Sigmoid colon (tissue), 7 donors: ENCODE data around the gene TEN1. TPM values are rescaled to one million over a fixed set of nuclear protein-coding genes. Genes with fewer than 3 reads are reported as not detected.

ENCODE experiments used
- DNase-seq: peaks from one replicate; pipeline ENCODE4 v3.0.0-alpha.2; 2019
- H3K27ac ChIP-seq, 4 donors: fragments of 200-600 bp; sonication (generic); one replicate each; pipeline ENCODE4 v1.5.1; 2016 to 2019; ENCODE audit warnings: mild to moderate bottlenecking in 1 of 4
- H3K27me3 ChIP-seq, 3 donors: fragments of 200-600 bp; sonication (generic); one replicate each; pipeline ENCODE4 v1.5.1; 2019; ENCODE audit warnings: mild to moderate bottlenecking in 1 of 3
- H3K36me3 ChIP-seq, 4 donors: fragments of 200-600 bp; sonication (generic); one replicate each; pipeline ENCODE4 v1.5.1; 2016 to 2019
- H3K4me1 ChIP-seq, 4 donors: fragments of 200-600 bp; sonication (generic); one replicate each; pipeline ENCODE4 v1.5.1; 2017 to 2019
- H3K4me3 ChIP-seq, 4 donors: fragments of 200-600 bp; sonication (generic); one replicate each; pipeline ENCODE4 v1.5.1; 2017 to 2019; ENCODE audit warnings: mild to moderate bottlenecking in 2 of 4, moderate library complexity in 1 of 4
- H3K9me3 ChIP-seq, 4 donors: fragments of 200-600 bp in 3 of 4; sonication (generic) in 3 of 4; one replicate each; pipeline versions ENCODE4 v1.5.1 to v1.6.1; 2013 to 2019
- CTCF ChIP-seq, 4 experiments: fragments of 450-650 bp in 3 of 4; fragments of 200-600 bp in 1 of 4; IDR thresholded peaks; one replicate each; pipeline ENCODE4 v1.5.1; 2016 to 2019; ENCODE audit warnings: antibody characterized with exemption in 4 of 4, mild to moderate bottlenecking in 3 of 4, moderate library complexity in 2 of 4
- EP300 ChIP-seq, 4 donors: sonication (generic); formaldehyde crosslinking; IDR thresholded peaks; one replicate each; pipeline ENCODE4 v1.6.1; 2017; ENCODE audit warnings: antibody characterized with exemption in 4 of 4
- POLR2A ChIP-seq, 2 donors: fragments of 450-650 bp; IDR thresholded peaks; one replicate each; pipeline ENCODE4 v1.6.1; 2016; ENCODE audit warnings: antibody characterized with exemption in 2 of 2, mild to moderate bottlenecking in 2 of 2, moderate library complexity in 2 of 2
- POLR2AphosphoS5 ChIP-seq, 4 donors: sonication (generic); formaldehyde crosslinking; IDR thresholded peaks; one replicate each; pipeline ENCODE4 v1.6.1; 2017; ENCODE audit warnings: antibody characterized with exemption in 4 of 4
- WGBS, 2 donors: extraction: QIAGEN DNeasy Blood & Tissue Kit; methylation state at CpG; one replicate each; pipeline ENCODE4 v1.1.7; 2013; 5-methylcytosine and 5-hydroxymethylcytosine counted together
- intact Hi-C: fragments of 100-400 bp; cut with DNase I; formaldehyde crosslinking; loops from one replicate; pipeline ENCODE4 v1.15.1; 2023
- polyA plus RNA-seq, 3 donors: library from polyadenylated mRNA; stranded (reverse); fragments of 200-250 nt; gene quantifications; one replicate each; pipeline ENCODE4 v1.2.3, GENCODE V29; 2013
- total RNA-seq, 4 donors: library from RNA; depleted of rRNA; stranded (reverse); fragments of >200 nt; gene quantifications; one replicate each; pipeline ENCODE4 v1.1.0, GENCODE V29; 2016
- donor health status: healthy with polysubstance abuse.
- donor health status: Bipolar disorder and iron deficiency.
- donor health status: healthy.

Gene TEN1
- total and polyA plus RNA-seq, 7 donors = 5.3 to 78.8 (median 14.8) TPM

- no peaks in the 10 kb centered on the region for H3K9me3 ChIP-seq
- H3K4me3 ChIP-seq = no peak overlapping the region
- intact Hi-C loops = no loop called here
- no peak for TF ChIP-seq POLR2A (IDR thresholded peaks at IDR 0.05)
- no peak for TF ChIP-seq POLR2AphosphoS5 (IDR thresholded peaks at IDR 0.05)
- TF ChIP-seq CTCF (IDR thresholded peaks at IDR 0.05) = no peak
- TF ChIP-seq EP300 (IDR thresholded peaks at IDR 0.05) = no peak
- H3K4me1 ChIP-seq = peaks cover 0 to 16% (median 9%) of the 10 kb centered on the region in 4 donors
- H3K27me3 ChIP-seq = no peaks in the 10 kb centered on the region
- no peak for DNase-seq
- H3K27ac ChIP-seq = no peak overlapping the region
- H3K36me3 ChIP-seq = no peaks in the 10 kb centered on the region
- WGBS, 2 donors = 89 to 94% methylated on average over 11 of the region's 11 CpGs
These were observed 39.3 kb downstream of the TEN1 start for GRCh38 chr17:76018340-76018680.

DNA sequence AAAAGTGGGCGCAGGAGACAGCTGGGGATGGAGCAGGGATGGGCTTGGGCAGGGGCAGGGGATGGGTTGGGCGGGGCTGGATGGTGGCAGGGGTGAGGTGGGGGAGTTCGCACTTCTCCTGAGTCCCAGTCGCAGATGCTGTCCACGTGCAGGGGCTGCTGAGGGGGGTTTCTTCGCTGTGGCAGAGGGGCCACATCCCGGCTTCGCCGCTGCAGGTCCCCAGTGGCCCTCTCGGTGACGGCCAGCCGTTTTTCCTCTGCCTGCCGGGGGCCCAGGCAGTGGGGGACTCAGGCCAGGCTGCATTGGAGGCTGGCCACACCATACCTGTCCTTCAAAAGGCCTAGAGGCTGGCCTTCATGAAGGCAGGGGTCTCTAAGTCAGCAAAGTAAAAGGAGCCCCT is 39.8 kb downstream of the TEN1 start:
- Histone ChIP-seq H3K9me3 (no peaks in the 10 kb centered on the region), H3K4me1 (peaks cover 0 to 14% (median 7%) of the 10 kb centered on the region in 4 donors), H3K27ac (no peak overlapping the region), H3K36me3 (no peaks in the 10 kb centered on the region), H3K4me3 (no peak overlapping the region), H3K27me3 (no peaks in the 10 kb centered on the region)
- DNase-seq = no peak
- intact Hi-C loops = no loop called here
- WGBS, 2 donors = 92 to 93% methylated on average over 13 of the region's 13 CpGs
- TF ChIP-seq POLR2A (IDR thresholded peaks at IDR 0.05) (no peak), POLR2AphosphoS5 (IDR thresholded peaks at IDR 0.05) (no peak), EP300 (IDR thresholded peaks at IDR 0.05) (no peak), CTCF (IDR thresholded peaks at IDR 0.05) (no peak)

GRCh38 chr17:76019833-76020467 is 40.9 kb downstream of the TEN1 start:
- intact Hi-C loops = no loop called here
- no peaks in the 10 kb centered on the region for H3K9me3 ChIP-seq
- H3K27me3 ChIP-seq = no peaks in the 10 kb centered on the region
- no peak for DNase-seq
- H3K36me3 ChIP-seq = no peaks in the 10 kb centered on the region
- no peak overlapping the region for H3K27ac ChIP-seq
- H3K4me1 ChIP-seq = peaks cover 0 to 3% (median 0%) of the 10 kb centered on the region in 4 donors
- no peak for TF ChIP-seq POLR2AphosphoS5 (IDR thresholded peaks at IDR 0.05)
- TF ChIP-seq EP300 (IDR thresholded peaks at IDR 0.05) = no peak
- no peak for TF ChIP-seq CTCF (IDR thresholded peaks at IDR 0.05)
- no peak for TF ChIP-seq POLR2A (IDR thresholded peaks at IDR 0.05)
- H3K4me3 ChIP-seq = no peak overlapping the region
- WGBS, 2 donors = 86 to 88% methylated on average over 6 of the region's 6 CpGs

- H3K27me3 ChIP-seq = no peaks in the 10 kb centered on the region
- no peak overlapping the region for H3K27ac ChIP-seq
- no peak overlapping the region for H3K4me3 ChIP-seq
- H3K4me1 ChIP-seq = no peaks in the 10 kb centered on the region
- no peaks in the 10 kb centered on the region for H3K36me3 ChIP-seq
- no peak for DNase-seq
- 89 to 91% methylated on average over 24 of the region's 24 CpGs for WGBS, 2 donors
- no peak for TF ChIP-seq POLR2AphosphoS5 (IDR thresholded peaks at IDR 0.05)
- TF ChIP-seq EP300 (IDR thresholded peaks at IDR 0.05) = no peak
- TF ChIP-seq POLR2A (IDR thresholded peaks at IDR 0.05) = no peak
- TF ChIP-seq CTCF (IDR thresholded peaks at IDR 0.05) = no peak
- H3K9me3 ChIP-seq = no peaks in the 10 kb centered on the region
- intact Hi-C loops = no loop called here
These were observed 43.2 kb downstream of the TEN1 start for GRCh38 chr17:76022285-76022684.
